ENCODE data around the gene VPS13D. TPM values are rescaled to one million over a fixed set of nuclear protein-coding genes. Genes with fewer than 3 reads are reported as not detected.

VPS13D gene
- total RNA-seq, 1 experiment from 2014 or later = 30.7 TPM

- no peak overlapping the region for H2AFZ ChIP-seq (ENCODE audit: low read length)
- ChIA-PET POLR2A (ENCODE audit: unreplicated experiment) (no interaction called here), CTCF (no interaction called here)
- H3K4me1 ChIP-seq (ENCODE audit: insufficient read depth, low read length) = peaks cover 20% of the 10 kb centered on the region
- H3K4me3 ChIP-seq (ENCODE audit: low read length) = no peak overlapping the region
- no peak for ATAC-seq
- BruUV-seq (replicated peaks) = no TSS peak
- intact Hi-C loops (cut with micrococcal nuclease) = no loop called here
- H3K9me2 ChIP-seq (replicated peaks; ENCODE audit: low read length) = no peaks in the 10 kb centered on the region
- no peaks in the 10 kb centered on the region for H4K20me1 ChIP-seq (ENCODE audit: low read length)
- no peak overlapping the region for H3K4me2 ChIP-seq (ENCODE audit: low read length)
- no peaks in the 10 kb centered on the region for H3K9me3 ChIP-seq (ENCODE audit: low read length)
- TF ChIP-seq EZH2 (IDR thresholded peaks at IDR 0.05; ENCODE audit: low read length, unreplicated experiment) (no peak), EZH2phosphoT487 (IDR thresholded peaks at IDR 0.05; ENCODE audit: borderline replicate concordance, low read length) (no peak), CTCF (conservative IDR thresholded peaks at IDR 0.05; ENCODE audit: low read depth, low read length) (no peak)
- no peaks in the 10 kb centered on the region for H3K36me3 ChIP-seq (ENCODE audit: low read depth, low read length)
- no peak for DNase-seq
- H3K9ac ChIP-seq (ENCODE audit: low read length) = no peak overlapping the region
- H3K79me2 ChIP-seq (ENCODE audit: low read length) = no peaks in the 10 kb centered on the region
- H3F3A ChIP-seq (ENCODE audit: low read length, unreplicated experiment) = no peaks in the 10 kb centered on the region
- H3K27me3 ChIP-seq (ENCODE audit: low read length) = no peaks in the 10 kb centered on the region
- no peak overlapping the region for H3K27ac ChIP-seq (ENCODE audit: low read length)
Measured at GRCh38 chr1:12504601-12505000, 274.8 kb downstream of the VPS13D start.

- ATAC-seq = no peak
- no peaks in the 10 kb centered on the region for H3K9me2 ChIP-seq (replicated peaks; ENCODE audit: low read length)
- intact Hi-C loops (cut with micrococcal nuclease) = no loop called here
- ChIA-PET CTCF (no interaction called here), POLR2A (ENCODE audit: unreplicated experiment) (no interaction called here)
- no peak overlapping the region for H3K27ac ChIP-seq (ENCODE audit: low read length)
- no peak overlapping the region for H3K9ac ChIP-seq (ENCODE audit: low read length)
- no peak overlapping the region for H2AFZ ChIP-seq (ENCODE audit: low read length)
- no peaks in the 10 kb centered on the region for H3K36me3 ChIP-seq (ENCODE audit: low read depth, low read length)
- TF ChIP-seq EZH2 (IDR thresholded peaks at IDR 0.05; ENCODE audit: low read length, unreplicated experiment) (no peak), EZH2phosphoT487 (IDR thresholded peaks at IDR 0.05; ENCODE audit: borderline replicate concordance, low read length) (no peak), CTCF (conservative IDR thresholded peaks at IDR 0.05; ENCODE audit: low read depth, low read length) (no peak)
- no peaks in the 10 kb centered on the region for H3K9me3 ChIP-seq (ENCODE audit: low read length)
- no peak for DNase-seq
- H3K4me1 ChIP-seq (ENCODE audit: insufficient read depth, low read length) = peaks cover 20% of the 10 kb centered on the region
- no peaks in the 10 kb centered on the region for H3K79me2 ChIP-seq (ENCODE audit: low read length)
- H3K4me2 ChIP-seq (ENCODE audit: low read length) = no peak overlapping the region
- no peaks in the 10 kb centered on the region for H3K27me3 ChIP-seq (ENCODE audit: low read length)
- no TSS peak for BruUV-seq (replicated peaks)
- H3F3A ChIP-seq (ENCODE audit: low read length, unreplicated experiment) = no peaks in the 10 kb centered on the region
- no peak overlapping the region for H3K4me3 ChIP-seq (ENCODE audit: low read length)
- H4K20me1 ChIP-seq (ENCODE audit: low read length) = no peaks in the 10 kb centered on the region
Measured at GRCh38 chr1:12505231-12505630, 275.4 kb downstream of the VPS13D start.

- CTCF ChIA-PET = no interaction called here
- BruUV-seq (replicated peaks) = no TSS peak
Measured at GRCh38 chr1:12505639-12506280, 275.9 kb downstream of the VPS13D start.

More at GRCh38 chr1:12505639-12506280, 275.9 kb downstream of the VPS13D start:
- ATAC-seq (no peak), DNase-seq (no peak)
- TF ChIP-seq CTCF (conservative IDR thresholded peaks at IDR 0.05; ENCODE audit: low read depth, low read length) (no peak), EZH2 (IDR thresholded peaks at IDR 0.05; ENCODE audit: low read length, unreplicated experiment) (no peak), EZH2phosphoT487 (IDR thresholded peaks at IDR 0.05; ENCODE audit: borderline replicate concordance, low read length) (no peak)
- Histone ChIP-seq H3K4me1 (ENCODE audit: insufficient read depth, low read length) (peaks cover 19% of the 10 kb centered on the region), H3K79me2 (ENCODE audit: low read length) (no peaks in the 10 kb centered on the region), H3K4me3 (ENCODE audit: low read length) (no peak overlapping the region), H2AFZ (ENCODE audit: low read length) (no peak overlapping the region), H3K4me2 (ENCODE audit: low read length) (no peak overlapping the region), H3K9me2 (replicated peaks; ENCODE audit: low read length) (no peaks in the 10 kb centered on the region), H3K9ac (ENCODE audit: low read length) (no peak overlapping the region), H4K20me1 (ENCODE audit: low read length) (no peaks in the 10 kb centered on the region), H3K36me3 (ENCODE audit: low read depth, low read length) (0 out of 2 replicates have a peak, but pooled peaks cover 3% of the 10 kb centered on the region), H3K9me3 (ENCODE audit: low read length) (no peaks in the 10 kb centered on the region), H3K27ac (ENCODE audit: low read length) (no peak overlapping the region), H3K27me3 (ENCODE audit: low read length) (no peaks in the 10 kb centered on the region), H3F3A (ENCODE audit: low read length, unreplicated experiment) (no peaks in the 10 kb centered on the region)
- POLR2A ChIA-PET (ENCODE audit: unreplicated experiment) = no interaction called here
- intact Hi-C loops (cut with micrococcal nuclease) = no loop called here

Data from PC-3 (cell line).